Body of pancreas (tissue), 4 donors: Measurements from ENCODE around the gene XPO6.

Experiments
- POLR2A ChIP-seq, 3 donors: fragments of 450-650 bp; IDR thresholded peaks; one replicate each; pipeline ENCODE4 v1.6.1; 2016; ENCODE audit warnings: antibody characterized with exemption in 3 of 3, mild to moderate bottlenecking in 2 of 3
- TF ChIP-seq, protein P1 (sequence below), 7 experiments: fragments of 450-650 bp in 4 of 7; fragments of 200-600 bp in 3 of 7; sonication (generic) in 3 of 7; IDR thresholded peaks; one replicate each; pipeline ENCODE4 v1.5.1; 2016 to 2019; ENCODE audit warnings: antibody characterized with exemption in 7 of 7

GRCh38 chr16:28165598-28165997 is 46.2 kb downstream of the XPO6 start:
- no peak for TF ChIP-seq POLR2A (IDR thresholded peaks at IDR 0.05)
- TF ChIP-seq, protein P1, sequence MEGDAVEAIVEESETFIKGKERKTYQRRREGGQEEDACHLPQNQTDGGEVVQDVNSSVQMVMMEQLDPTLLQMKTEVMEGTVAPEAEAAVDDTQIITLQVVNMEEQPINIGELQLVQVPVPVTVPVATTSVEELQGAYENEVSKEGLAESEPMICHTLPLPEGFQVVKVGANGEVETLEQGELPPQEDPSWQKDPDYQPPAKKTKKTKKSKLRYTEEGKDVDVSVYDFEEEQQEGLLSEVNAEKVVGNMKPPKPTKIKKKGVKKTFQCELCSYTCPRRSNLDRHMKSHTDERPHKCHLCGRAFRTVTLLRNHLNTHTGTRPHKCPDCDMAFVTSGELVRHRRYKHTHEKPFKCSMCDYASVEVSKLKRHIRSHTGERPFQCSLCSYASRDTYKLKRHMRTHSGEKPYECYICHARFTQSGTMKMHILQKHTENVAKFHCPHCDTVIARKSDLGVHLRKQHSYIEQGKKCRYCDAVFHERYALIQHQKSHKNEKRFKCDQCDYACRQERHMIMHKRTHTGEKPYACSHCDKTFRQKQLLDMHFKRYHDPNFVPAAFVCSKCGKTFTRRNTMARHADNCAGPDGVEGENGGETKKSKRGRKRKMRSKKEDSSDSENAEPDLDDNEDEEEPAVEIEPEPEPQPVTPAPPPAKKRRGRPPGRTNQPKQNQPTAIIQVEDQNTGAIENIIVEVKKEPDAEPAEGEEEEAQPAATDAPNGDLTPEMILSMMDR (IDR thresholded peaks at IDR 0.05) = no peak
